HG03520 (cell line): ENCODE results near the gene C17orf50.

Experiments
- ATAC-seq: cut with Tn5 transposase; IDR thresholded peaks from one replicate; pipeline ENCODE4 v1.9.1; 2021; ENCODE audit warnings: mild to moderate bottlenecking, moderate library complexity; ENCODE audit not compliant: unreplicated experiment

The C17orf50 gene

GRCh38 chr17:35760587-35760986 is at the start of gene C17orf50:
Gene C17orf50, plus strand, starts transcription at chr17:35760887. Its CDS starts 55 bp downstream, at chr17:35760942.
- no peak for ATAC-seq

DNA sequence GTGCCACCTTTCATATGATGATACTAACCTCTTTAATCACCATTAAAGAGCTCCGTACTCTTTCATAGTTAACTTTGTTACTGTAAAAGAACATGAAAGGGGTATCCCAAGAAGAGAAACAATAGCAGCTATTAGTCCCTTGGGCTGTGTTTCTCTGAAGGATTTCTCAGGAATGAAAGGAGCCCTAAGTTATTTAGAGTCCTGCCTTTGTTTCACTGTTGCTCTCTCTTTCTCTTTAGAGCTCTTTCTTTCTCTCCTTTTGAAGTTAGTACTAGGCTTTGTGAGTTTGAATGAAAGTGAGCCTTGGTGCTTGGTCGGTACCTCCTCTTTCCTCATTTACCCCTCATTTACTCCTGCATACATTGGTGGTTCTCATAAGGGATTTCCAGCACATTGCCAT is 49.7 kb upstream of the C17orf50 start:
- no peak for ATAC-seq

GRCh38 chr17:35713069-35713728 is 47.5 kb upstream of the C17orf50 start:
- no peak for ATAC-seq

GRCh38 chr17:35714988-35715387 is 45.7 kb upstream of the C17orf50 start:
- no peak for ATAC-seq

DNA sequence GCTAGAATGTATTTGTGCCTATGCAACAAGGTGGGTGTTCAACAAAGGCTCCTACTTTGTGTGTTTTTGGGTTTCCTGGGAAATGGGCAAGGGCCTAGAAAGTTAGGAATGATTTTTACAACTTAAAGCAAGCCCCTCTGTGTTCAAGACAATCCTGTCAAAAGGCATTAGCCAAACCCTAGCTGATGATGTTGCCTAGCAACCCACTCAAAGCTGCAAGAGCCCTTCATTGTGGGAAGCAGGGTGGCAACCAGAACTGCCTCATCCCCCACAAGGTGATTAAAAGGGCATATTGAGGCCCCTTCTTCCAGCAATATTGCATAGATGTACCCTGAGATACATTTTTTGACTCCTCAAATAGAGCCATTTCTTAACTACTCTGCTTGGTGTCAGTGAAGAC is 45.3 kb upstream of the C17orf50 start:
- no peak for ATAC-seq

DNA sequence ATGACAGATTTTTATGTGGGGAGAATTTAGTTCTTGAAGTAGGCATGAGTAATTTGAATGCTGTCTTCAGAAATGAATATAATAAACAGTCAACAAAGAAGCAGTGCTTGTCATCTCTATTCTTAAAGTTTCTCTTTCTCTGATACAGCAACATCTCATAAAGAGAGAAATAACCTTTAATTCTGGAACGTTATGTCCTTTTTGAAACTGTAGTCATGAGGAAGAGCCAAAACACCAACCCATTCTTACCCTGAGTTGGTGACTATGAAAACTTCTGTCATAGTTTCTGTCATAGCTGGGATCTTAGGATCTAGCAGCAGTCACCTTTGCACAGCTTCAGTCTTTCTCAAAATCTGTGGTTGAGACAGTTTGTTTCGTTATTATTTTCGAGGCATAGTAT is 44.5 kb upstream of the C17orf50 start:
- no peak for ATAC-seq

GRCh38 chr17:35716897-35717465 is 43.7 kb upstream of the C17orf50 start:
- ATAC-seq = no peak

DNA sequence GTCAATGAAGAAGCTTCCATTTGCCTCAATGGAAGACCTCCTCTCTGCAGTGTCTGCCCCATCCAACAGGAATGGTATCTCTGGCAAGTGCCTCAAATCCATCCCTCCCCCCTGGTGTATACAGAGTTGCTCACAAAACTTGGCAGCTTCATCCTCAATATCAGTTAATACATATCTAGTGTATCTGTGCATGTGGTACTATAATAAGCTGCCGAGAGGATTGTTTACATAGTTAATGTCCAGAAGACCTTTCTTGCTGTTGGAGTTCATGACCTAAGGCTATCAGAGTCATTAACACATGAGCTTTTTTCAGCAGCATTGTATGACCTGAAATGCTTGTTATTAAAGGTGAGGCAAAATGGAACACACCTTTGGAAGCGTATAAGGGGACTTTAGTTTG is 43.2 kb upstream of the C17orf50 start:
- no peak for ATAC-seq

DNA sequence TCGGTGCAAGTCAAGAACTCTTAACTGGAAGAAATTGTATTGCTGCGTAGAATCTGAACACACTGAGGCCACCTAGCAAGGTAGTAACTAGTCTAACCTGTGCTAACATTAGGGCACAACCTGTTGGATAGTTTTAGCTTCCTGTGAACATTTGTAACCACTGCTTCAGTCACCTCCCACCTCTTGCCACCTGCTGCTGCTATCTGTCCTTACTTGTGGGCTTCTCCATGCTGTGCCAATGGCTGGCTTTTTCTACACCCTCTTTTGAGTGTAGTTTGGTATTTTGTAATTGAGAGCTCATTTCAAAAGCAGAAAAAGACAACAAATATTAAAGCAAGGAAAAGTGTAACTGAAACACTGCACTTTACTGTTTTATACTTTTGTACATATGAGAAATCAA is 37.0 kb upstream of the C17orf50 start:
- no peak for ATAC-seq

DNA sequence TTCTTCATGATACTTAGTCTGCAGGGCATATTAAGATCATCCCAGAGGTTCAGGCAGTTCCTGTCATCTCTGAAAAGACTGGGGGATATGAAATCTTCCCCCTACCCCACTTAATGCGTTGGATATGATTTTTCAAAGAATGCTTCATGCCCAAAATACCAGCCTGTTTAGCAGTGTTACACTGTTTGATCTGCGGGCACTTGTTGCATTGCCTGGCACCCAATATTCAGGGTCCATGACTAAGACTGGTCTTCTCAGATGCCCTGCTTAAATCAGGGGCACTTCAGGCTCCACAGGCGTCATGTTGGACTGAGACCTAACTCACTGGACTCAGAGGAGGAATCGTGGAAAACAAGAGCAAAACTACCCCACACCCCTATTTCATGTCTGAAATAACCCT is 35.6 kb upstream of the C17orf50 start:
- ATAC-seq = no peak

- no peak for ATAC-seq
These were observed 34.9 kb upstream of the C17orf50 start for GRCh38 chr17:35725802-35726126.

- no peak for ATAC-seq
These were observed 34.3 kb upstream of the C17orf50 start for GRCh38 chr17:35726127-35726952.

GRCh38 chr17:35726953-35727460 is 33.7 kb upstream of the C17orf50 start:
- ATAC-seq = no peak

- no peak for ATAC-seq
These were observed 33.1 kb upstream of the C17orf50 start for GRCh38 chr17:35727635-35728034.

DNA sequence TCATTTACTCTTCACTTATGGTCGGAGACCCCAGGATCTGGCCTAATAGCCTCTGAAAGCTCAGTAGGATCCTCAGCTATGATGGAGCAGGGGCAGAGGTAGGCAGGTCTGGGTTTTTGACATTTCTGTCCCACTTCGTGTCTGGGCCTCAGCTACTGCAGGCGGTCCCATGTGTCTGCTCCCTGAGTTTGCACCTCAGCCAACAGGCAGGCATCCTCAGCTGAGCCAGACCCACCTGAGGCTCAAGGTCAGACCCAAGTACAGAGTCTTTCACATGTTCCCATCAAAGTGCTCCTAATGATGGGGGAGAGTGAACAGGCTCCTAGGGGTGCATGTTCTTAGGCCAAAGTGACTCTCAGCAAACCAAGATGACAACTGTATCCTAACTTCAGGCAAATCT is 32.1 kb upstream of the C17orf50 start:
- ATAC-seq = no peak

DNA sequence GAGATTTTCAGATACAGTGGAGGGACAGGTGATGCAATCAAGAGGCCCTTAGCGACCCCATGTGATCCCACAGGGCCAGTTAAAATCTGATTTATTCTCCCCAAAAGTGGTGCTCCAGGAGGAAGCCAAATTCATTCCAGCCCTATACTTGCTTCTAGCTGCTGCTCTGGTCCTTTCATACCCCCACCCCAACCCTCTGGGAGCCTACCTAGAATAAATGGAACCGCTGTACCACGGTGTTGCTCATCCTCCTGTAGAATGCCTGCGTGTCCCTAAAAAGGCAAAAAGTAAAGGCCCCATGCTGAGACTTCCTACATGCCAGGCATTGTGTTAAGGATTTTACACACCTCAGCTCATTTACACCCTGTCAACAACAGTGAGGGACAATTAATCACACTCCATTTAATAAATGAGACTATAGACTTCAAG is 31.3 kb upstream of the C17orf50 start:
- ATAC-seq = no peak

DNA sequence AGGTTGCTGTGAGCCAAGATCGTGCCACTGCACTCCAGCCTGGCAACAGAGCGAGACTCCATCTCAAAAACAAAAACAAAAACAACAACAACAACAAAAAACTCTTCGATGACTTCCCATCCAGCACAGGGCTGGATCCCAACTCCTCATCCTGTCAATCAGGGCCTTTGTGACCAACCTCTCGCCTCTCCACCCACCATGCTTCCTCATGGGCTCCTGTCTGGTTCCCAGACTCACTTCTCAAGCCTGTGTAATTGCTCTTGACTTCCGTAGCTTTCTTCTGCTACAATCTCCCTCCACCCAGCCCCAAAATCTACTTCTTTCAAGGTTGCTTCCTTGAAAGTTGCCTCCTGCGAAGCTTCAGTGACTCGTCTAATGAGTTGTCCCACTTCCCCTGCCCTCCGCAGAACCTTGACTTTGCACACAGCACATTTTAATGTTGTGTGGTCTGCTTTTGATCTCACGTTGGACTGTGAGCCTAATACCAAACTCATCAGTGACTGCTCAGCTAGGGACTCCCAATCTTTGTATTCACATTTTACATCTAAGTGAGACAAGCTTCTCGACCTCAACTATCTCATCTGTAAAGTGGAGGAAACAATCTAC is 30.2 kb upstream of the C17orf50 start:
- ATAC-seq = no peak

- ATAC-seq = no peak
These were observed 29.3 kb upstream of the C17orf50 start, which contains the start of gene RASL10B for GRCh38 chr17:35731239-35731916. Gene RASL10B, plus strand, starts transcription at chr17:35731639. Its CDS starts 3,546 bp downstream, at chr17:35735185.

GRCh38 chr17:35731917-35732805 is 28.5 kb upstream of the C17orf50 start:
- no peak for ATAC-seq

- ATAC-seq = no peak
These were observed 27.9 kb upstream of the C17orf50 start for GRCh38 chr17:35732806-35733136.
